Stimulated activated CD4-positive, alpha-beta T cell treated with anti-CD3 and anti-CD28 coated beads, Interleukin-2, amount 100 ng/mL, for 48 hours (primary cell): ENCODE measurements around the gene CRELD2.
"Not testable (repeated sequence)": the region's sequence is repeated elsewhere in the genome, so short reads cannot be mapped to it uniquely, and the experiment has no call there.

Source experiments
- DNase-seq, 2 donors: peaks; one replicate each; pipeline ENCODE4 v3.0.0-alpha.2; 2020

Gene CRELD2

GRCh38 chr22:49933236-49934159, 15.1 kb downstream of the CRELD2 start:
- DNase-seq = no peak

DNA sequence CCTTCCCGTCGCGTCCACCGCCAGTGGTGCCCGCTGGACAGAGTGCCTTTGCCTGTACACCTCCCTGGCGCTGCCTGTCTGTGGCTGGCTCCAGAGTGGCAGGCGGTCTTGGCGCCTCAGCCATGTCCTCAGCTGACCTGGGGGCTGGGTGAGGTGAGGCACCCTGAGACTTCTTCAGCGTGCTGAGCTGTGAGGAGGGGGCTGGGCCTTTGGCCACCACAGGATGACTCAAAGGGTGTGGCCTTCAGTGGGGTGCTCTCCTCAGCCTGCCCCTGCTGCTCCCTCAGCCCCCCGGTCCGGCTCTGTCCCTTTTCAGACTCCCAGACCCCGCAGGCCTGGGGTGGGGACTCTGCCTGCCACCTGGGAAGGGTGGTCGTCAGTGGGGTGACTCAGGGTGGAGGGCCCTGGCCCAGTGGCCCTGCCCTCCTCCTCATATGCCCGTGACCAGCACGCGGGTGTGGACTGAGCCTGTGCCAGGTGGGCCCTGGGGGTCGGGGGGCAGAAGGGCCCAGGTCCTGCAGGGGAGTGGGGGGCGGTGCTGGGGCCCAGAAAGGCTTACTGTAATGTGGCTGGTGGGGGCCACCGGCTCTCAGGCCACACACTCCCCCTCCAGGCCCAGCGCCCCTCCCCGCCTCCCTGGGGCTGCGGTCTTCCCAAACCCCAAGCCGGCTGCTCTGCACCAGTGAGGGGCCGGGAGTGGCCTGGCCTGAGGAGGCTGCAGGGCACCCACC, 15.9 kb downstream of the CRELD2 start:
- DNase-seq = no peak

GRCh38 chr22:49934891-49935557, 16.6 kb downstream of the CRELD2 start:
- DNase-seq = peak; percentile 86 to 93

- DNase-seq = no peak
Measured at GRCh38 chr22:49935561-49935960, 17.1 kb downstream of the CRELD2 start.

DNA sequence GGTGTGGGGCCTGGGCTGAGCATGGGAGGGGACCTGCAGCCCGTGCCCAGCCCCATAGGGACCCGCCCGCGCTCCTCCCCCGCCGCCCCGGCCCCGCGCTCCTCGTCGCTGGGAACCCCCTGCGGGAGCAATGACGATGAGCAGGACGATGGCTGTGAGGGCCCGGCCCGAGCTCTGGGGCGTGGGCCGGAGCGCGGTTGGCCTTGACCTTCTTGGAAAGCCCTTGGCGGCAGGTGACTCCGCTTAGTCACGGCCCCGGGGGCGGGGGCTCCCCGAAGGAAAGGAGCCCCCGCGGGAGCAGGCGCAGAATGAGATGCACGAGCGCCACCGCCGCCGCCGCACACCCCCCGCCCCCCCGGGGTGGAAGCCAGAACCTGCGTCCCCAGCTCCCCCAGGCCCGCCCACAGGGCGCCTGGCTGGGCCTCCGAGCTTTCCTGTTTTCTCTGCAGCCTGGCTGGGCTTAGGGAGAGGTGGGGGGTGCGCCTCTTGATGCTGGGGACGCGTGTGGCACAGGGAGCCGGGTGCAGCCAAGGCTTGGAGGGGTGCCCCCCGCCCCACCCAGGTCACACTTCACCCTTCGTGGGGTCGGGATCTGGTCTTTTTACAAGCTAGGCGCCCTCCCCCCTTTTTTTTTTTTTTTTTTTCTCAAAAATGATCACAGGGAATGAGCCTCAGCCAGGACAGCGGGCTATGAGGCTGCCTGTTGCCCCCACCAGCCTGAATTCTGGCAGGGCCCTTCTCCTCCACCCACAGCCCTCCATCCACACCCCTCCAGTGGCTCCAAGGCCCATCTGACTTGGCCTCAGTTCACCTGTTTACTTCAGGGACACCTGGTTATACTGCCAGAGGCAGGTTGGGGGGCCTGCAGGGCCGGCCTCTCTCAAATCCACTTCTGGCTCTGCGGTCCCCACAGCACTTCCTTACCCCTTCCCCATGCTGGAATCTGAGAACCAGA, 17.9 kb downstream of the CRELD2 start:
- peak; percentile 94 to 95 for DNase-seq

GRCh38 chr22:49936973-49937757, 18.7 kb downstream of the CRELD2 start:
- DNase-seq = no peak

DNA sequence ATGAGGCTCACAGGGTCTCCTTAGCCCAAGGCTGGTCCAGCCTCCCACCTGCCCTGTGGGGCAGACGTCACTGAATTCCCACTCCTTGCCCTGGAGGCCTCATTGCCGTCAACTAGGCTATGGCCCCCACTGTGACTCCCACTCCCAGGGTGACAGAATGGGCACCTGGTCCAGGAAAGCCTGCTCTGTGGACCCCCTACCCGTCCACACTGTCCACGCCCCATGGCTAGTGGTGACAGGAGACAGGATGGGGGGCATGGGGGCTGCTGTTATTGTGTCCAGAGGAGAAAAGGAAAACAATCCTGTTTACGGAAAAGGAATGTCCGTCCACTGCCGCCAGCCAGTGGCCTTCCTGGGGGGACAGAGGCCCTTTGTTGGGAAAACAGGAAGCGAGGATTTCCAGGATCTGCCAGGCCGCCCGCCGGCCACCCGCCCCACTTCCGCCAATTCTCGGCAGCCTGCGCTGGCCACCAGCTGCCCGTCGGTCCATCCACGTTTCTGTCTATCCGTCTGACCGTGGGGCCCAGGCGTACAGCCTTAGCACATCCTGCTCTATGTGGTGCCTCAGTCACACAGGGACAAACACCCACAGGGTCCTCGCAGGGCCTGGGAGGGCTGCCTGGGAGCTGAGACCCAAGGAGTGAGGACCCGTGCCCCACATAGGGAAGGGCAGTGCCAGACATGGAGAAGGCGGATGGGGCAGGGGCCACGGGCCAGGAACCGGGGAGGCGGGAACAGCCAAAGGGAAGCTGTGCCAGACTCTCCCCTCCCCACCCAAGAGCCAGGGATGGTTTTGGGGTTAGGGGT, 19.5 kb downstream of the CRELD2 start:
- no peak for DNase-seq

- no peak for DNase-seq
Measured at GRCh38 chr22:49938565-49939136, 20.2 kb downstream of the CRELD2 start.

DNA sequence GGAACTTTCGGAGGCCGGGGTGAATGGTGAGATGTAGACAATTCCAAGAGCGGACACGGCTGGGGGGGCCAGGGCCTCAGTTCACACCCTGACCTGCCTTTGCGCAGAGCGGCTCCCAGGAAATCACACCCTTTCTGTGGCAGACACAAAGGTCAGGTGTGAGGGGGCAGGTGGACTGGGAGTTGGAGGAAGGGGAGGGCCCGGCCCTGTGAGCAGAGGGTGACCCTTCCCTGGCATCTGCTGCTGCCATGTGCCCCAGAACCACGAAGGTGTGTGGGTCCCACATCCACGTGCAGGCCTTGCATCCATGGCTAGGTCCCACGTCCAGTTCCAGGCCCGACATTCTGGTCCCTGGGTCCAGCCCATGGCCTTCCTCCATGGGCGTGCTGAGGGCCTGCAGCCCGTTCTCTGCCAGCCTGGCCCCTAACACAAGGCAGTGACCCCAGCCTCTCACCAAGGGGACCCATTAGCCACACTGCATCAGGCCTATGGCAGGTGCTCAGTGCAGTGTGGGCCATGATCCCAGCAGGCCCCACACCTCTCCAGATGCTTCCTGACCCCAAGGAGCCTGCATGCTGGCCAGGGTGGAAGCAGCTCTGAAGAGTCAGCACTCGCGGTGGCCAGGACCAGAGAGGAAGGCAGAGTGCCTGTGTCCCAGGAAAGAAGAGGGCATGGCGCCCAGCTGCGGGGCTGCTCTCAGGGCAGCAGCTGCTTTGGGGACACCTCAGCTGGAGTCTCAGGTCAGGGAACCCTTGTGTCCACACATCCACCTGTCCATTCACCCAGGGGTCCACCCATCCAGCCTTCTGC, 23.3 kb downstream of the CRELD2 start:
- no peak for DNase-seq

- no peak for DNase-seq
Measured at GRCh38 chr22:49942565-49943404, 24.4 kb downstream of the CRELD2 start.

DNA sequence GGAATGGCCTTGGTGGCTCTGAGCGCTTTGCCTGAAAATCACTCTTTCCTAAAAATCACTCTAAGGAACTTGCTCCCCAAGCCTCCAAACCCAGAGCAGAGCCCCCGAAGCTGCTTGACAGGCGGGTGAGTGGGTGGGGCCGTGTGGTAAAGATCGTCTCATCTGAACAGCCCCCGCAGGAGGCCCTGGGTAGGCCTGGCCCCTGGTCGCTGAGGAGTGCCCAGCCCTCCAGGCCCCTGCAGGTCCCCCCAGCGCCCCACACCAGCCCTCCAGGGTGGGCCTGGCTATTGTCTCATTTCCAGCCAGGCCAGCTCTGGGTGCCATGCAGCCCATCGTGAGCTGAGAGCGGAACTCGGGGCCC, 25.0 kb downstream of the CRELD2 start:
- DNase-seq = no peak

DNA sequence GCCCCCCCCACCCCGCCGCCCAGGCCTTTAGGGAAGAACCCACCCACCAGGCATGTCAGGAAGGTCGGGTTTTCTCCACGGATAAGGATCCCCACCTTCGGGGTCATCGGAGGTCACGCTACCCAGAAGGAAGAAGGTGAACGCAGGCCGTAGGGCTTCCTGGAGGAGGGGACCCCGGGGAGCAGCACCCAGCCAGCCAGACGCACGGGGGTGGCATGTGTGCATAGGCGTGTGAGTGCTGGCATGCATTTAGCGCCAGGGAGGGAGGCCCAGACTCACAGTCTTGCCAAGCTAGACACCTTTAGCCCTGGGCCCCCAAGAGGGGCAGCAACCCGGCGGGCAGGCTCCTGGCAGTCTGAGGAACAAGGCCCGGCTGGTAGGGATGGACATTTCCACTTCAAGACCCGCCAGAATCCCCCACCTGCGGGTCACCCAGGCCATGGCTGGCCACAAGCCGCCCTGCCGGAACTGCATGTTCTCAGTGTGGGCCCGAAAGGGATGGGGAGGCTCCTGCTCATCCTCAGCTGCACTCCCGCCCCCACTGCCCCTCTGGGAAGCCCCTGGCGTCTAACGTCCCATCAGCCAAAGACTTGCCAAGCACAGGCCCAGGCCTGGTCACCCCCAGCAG, 25.5 kb downstream of the CRELD2 start:
- DNase-seq = no peak

DNA sequence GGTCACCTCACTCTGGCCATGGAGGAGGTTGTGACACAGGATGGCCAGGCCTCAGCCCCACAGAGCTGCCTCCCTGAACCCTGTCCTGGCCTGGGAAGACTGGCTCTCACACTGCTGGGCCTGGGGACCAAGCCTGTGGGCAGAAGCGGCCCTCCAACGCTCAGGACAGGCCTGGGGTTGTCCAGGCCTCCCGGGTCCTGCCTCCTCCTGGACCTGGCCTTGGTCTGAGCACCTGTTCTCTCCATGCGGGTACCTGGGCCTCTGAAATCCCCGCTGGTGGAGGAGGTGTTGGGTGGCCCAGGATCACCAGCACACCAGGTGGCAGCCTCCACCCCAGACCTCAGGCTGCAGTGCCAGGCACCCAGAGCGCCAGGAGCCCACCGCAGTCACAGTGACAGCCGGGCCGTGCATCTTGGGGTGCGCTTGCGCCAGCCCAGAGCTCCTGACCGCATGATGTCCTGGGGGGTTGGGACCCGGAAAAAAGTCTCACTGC, 26.0 kb downstream of the CRELD2 start:
- DNase-seq = no peak

DNA sequence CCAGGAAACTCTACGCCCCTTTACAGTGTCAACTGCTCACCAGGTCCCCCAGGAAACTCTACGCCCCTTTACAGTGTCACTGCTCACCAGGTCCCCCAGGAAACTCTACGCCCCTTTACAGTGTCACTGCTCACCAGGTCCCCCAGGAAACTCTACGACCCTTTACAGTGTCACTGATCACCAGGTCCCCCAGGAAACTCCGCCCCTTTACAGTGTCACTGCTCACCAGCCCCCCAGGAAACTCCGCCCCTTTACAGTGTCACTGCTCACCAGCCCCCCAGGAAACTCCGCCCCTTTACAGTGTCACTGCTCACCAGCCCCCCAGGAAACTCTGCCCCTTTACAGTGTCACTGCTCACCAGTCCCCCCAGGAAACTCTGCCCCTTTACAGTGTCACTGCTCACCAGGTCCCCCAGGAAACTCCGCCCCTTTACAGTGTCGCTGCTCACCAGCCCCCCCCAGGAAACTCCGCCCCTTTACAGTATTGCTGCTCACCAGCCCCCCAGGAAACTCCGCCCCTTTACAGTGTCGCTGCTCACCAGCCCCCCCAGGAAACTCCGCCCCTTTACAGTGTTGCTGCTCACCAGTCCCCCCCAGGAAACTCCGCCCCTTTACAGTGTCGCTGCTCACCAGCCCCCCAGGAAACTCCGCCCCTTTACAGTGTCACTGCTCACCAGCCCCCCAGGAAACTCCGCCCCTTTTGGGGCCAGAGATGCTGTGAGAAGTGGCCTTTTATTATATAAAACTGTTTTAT, 26.8 kb downstream of the CRELD2 start:
- not testable (repeated sequence) for DNase-seq

DNA sequence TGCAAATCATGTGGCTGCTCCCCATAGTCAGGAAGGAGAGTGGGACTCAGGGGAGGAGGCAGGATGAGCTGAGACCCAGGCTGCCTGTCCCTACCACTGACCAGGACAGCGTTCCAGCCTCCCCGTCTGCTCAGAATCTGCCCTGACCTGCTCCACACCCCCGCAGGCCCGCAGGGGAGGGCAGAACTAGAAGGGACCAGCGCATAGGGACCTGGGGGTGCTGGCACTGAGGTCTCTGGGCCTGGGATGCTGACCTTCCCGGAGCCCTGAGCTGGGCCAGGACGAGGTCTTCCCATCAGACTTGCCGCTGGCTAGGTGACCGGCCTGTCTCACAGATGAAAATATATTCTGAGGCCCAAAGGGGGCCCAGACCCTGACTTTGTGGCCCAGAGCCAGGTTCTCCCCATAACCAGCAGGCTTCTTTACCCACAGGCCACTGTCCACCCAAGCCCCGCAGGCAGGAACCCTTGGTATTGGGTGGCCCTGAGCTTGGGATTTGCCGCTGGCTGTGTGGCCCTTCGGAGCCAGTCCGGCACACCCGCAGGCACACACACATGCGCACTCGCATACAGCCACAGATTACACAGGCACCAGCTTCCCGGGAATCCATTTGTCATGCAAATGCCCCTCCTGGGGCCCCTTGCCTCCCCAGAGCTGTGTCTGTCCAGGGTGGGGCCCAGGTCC, 28.3 kb downstream of the CRELD2 start:
- no peak for DNase-seq

GRCh38 chr22:49947296-49947622, 28.8 kb downstream of the CRELD2 start:
- DNase-seq = no peak
